ENCODE results near the gene MZF1.

The MZF1 gene

DNA sequence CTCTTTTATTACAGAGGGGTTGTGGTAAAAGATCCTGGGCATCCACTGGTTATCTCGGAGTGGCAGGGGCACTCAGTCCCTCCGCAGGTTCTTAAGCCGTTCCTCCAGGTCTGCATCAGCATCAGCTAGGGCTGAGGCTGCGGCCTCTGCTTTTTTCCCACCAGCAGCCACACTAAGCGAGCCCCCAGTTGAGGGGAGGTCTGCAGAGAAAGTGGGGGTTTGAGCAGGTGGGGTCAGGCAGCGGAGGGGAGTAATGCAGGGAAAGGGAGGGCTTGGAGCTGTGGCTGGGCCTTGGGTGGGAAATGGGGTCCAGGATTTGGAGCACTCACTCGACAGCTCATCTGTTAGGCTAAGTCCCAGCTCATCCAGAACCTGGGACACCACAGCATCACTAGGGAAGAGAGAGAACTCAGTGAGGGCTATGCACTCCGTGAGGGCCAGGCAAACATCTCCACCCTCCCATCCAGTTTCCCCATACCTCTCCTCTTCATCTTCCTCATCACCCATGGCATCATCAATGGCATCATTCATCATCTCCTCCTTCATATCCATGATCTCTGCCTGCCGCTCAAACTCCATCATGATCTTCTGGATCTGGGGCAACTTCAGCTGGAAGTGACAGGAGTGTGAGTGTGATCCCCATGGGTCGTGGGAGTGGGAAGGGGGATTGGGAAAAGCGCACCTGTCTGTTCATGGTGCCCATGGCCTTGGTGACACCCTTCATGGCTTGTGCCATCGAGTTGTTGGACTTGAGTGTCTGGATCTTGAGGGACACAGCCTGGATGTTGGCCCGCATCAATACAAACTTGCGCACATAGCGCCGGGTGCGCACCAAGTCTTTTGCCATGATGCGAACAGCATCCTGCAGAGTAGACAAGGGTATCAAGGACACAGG is 21.3 kb downstream of the MZF1 start:
- TF ChIP-seq CTCF (conservative IDR thresholded peaks at IDR 0.05), result no peak
- H3K27ac ChIP-seq, result no peak overlapping the region

DNA sequence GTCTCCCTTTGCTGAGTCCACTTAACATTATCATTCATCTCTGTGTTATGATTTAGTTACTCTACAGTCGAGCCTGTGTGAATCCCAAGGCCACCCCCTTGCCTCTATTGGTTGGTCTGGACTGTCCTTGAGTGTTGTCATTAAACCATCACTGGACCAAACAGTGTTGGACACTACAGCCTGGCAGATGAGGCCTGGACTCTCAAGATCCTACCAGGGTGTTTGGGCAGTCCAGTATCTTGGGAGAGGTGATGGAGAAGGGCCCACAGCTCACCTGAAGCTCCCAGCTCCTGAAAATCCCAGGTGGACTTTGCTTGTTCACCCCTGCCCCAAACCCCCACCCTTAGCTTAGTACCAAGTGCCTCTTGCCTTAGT is 22.0 kb downstream of the MZF1 start:
- H3K27ac ChIP-seq, result no peak overlapping the region
- no peak for TF ChIP-seq CTCF (conservative IDR thresholded peaks at IDR 0.05)

DNA sequence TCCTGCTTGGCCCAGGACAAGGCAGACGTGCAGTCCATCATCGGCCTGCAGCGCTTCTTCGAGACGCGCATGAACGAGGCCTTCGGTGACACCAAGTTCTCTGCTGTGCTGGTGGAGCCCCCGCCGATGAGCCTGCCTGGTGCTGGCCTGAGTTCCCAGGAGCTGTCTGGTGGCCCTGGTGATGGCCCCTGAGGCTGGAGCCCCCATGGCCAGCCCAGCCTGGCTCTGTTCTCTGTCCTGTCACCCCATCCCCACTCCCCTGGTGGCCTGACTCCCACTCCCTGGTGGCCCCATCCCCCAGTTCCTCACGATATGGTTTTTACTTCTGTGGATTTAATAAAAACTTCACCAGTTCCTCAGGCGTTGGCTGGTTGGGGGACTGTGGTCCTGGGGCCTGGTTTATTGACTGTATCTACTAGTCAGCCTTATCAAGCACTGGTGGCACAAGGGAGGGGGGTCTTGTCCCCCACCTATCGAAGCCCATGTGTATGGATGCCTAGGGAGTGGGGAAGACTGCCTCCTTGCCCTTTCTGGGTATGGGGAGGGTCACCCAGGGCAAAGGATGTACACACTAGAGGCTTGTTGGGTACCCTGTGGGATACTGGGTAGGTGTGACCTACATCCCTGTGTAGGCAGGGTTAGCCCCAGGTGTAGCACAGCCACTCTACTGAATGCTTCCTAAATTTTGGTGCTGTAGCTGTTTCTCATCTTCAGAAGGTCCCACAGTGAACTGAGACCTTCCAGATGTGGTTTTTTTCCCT is 22.6 kb downstream of the MZF1 start:
- TF ChIP-seq CTCF (conservative IDR thresholded peaks at IDR 0.05), result no peak
- H3K27ac ChIP-seq, result no peak overlapping the region

GRCh38 chr19:58549664-58550361 is 23.3 kb downstream of the MZF1 start:
- H3K27ac ChIP-seq, result 0 out of 2 replicates have a peak overlapping the region, but pooled peaks have one; percentile 11
- no peak for TF ChIP-seq CTCF (conservative IDR thresholded peaks at IDR 0.05)

DNA sequence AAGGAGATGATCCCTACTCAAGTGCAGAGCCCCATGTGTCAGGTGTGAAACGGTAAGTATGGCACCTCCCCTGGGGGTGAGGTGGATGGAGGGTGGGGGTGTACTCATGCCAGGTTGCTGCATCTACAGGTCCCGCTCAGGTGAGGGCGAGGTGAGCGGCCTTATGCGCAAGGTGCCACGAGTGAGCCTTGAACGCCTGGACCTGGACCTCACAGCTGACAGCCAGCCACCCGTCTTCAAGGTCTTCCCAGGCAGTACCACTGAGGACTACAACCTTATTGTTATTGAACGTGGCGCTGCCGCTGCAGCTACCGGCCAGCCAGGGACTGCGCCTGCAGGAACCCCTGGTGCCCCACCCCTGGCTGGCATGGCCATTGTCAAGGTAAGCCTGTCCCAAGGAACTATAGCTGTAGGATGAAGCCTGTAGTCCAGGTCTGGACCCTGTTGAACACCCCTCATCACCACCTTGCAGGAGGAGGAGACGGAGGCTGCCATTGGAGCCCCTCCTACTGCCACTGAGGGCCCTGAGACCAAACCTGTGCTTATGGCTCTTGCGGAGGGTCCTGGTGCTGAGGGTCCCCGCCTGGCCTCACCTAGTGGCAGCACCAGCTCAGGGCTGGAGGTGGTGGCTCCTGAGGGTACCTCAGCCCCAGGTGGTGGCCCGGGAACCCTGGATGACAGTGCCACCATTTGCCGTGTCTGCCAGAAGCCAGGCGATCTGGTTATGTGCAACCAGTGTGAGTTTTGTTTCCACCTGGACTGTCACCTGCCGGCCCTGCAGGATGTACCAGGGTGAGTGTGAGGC is 24.1 kb downstream of the MZF1 start:
- TF ChIP-seq CTCF (conservative IDR thresholded peaks at IDR 0.05), result no peak
- 0 out of 2 replicates have a peak overlapping the region, but pooled peaks have one; percentile 11 for H3K27ac ChIP-seq

DNA sequence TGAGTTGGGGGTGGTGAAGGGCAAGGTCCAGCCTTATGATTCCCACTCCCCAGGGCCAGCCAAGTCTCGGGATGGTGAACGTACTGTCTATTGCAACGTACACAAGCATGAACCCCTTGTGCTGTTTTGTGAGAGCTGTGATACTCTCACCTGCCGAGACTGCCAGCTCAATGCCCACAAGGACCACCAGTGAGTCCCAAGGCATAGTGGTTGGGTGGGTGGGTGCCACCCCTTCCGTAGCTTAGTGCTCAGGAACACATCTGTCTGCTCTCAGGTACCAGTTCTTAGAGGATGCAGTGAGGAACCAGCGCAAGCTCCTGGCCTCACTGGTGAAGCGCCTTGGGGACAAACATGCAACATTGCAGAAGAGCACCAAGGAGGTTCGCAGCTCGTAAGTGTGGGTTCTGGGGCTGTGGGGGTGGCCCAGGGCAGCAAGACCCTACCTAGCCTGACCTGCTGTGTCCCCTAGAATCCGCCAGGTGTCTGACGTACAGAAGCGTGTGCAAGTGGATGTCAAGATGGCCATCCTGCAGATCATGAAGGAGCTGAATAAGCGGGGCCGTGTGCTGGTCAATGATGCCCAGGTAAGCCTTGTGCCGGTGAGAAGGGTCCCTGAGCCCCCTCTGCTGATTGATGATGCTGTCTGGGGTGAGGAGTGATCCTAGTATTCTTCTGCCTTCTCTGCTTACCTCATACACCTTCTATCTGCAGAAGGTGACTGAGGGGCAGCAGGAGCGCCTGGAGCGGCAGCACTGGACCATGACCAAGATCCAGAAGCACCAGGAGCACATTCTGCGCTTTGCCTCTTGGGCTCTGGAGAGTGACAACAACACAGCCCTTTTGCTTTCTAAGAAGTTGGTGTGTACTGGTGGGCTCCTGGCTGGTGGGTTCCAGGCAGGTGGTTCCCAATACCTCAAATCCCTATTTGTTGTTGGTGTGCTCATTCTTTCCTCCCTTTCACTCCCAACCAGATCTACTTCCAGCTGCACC is 25.5 kb downstream of the MZF1 start:
- H3K27ac ChIP-seq, result peak overlapping the region; percentile 95; the same call in 1 of the 2 replicates
- TF ChIP-seq CTCF (conservative IDR thresholded peaks at IDR 0.05), result no peak
